ENCODE measurements around the gene BDKRB2.

The BDKRB2 gene

DNA sequence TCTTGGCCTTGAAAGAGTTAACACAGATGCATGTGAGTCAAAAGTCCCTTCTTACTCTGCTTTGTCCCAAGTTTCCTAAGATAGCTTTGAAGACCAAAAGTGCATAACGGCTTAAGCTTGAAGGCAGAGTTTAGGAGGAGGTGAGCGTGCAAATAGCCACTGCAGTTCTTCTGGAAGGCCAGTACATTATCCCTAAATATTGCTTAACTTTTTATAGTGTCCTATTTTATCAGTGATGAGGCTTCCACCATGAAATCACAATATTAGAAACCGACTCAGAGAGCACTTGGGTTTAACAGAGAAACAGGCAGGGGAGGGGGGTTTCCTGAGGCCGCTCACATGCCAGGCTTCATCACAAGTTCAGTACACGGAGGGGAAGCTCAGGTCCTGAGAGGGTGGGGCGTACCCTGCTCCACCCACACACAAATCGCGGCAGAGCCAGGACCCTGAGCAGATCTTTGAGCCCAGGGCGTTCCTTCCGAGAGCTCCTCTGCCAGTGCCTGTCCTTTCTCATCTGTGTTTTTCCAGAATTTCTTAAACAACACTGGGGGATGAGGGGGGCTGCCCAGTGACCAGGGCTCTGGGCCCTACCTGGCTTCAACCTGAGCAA is 26.8 kb upstream of the BDKRB2 start:
- peak; percentile 43 to 66 (median 49) for DNase-seq

DNA sequence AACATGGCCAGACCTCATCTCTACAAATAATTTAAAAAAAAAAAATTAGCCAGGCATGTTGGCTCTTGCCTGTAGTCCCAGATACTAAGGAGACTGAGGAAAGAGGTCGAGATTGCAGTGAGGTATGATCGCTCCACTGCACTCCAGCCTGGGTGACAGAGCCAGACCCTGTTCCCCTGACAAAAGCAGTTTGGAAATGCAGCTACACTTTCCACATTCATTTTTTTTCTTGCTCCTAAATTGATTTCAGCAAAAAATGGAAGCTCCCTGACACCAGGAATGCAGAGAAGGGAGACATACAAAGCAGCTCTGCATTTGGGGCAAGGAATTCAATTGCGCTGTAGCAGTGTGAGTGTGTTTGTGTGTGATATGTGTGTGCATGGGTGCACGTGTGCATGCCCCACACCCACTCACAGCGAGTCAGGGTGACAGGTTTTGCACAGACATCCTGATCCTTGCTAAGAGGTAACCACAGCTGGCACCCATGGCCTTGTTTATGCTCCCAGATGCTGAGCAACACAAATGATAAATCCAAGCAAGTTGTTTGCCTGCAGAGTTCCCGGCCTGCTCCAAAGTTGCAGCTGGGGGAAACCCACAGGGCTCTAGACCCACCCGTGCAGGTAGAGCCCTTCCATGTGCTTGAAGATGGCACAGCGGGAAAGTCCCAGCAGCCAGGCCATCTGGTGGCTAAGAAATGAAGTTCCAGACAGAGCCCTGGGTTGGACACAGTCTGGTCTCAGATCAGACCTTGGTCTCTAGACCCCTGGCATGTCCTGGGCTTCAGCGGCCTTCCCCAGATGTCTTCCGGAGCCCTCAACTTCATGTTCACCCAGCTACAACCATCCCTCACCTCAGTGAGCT is 25.9 kb upstream of the BDKRB2 start:
- no peak for DNase-seq

DNA sequence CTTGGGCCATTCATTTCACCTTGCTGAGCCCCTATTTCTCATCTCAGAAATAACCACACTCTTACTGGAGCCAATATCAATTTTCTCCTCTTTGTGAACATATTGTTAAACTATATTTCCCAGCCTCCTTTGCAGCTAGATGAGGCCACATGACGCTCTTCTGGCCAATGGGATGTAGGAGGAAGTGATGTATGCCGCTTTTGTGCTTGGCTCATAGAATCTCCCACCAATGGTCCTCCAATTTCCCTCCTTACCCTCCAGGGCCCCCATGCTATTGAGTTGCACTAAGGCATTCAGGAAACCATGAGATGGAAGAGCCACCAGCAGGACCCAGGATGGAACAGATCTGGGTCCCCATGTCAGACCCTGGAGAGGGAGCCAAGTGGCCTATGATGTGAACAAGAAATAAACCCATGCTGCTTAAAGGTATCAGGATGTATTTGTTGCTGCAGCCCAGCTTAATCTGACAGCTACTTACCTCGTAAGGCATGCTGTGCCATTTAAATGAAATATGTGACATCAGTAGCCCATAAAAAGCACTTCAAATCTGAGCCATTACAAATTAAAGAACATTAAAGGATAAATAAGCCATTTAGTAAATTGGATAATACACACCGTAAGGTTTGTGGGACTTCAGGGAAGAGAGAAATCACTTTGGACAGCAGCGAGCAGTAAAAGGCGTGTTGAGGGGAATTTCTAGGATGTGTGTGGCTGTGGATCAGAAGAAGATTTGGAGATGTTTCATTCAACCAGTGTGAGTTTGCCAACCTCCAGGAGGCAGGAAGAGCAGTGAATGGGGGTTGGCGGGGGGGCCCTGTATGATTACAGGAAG is 24.4 kb upstream of the BDKRB2 start:
- no peak for DNase-seq

DNA sequence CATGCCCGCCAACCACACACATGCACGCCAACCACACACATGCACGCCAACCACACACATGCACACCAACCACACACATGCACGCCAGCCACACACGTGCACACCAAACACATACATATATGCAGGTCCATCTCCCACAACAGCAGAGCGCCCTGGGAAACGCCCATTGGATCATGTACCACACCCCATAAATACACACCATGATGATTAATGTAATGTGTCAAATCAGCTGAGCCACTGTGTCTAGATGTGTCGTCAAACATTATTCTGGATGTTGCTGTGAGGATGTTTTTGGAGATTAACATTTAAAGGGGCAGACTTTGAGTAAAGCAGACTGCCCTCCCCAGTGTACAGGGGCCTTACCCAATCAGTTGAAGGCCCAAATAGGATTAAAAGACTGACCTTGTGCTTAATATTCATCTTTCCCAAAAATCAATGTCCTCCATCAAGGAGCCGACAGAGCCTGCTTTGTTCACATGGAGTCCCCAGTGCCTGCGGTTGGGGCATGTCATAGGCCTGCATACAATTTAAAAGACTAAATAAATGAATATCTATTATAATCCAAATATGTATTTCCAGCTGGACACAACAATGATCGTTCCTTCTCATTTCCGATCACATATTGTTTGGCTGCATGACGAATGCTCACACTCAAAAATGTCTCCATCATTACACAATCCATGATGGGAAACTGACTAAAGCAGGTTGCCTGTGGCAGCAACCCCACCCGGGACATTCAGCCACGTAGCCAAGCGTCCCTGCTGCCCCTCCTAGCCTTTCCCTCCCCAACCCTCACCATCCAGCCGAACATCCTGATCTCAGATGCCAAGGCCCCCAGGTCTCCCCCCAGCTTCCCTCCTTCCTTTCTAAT is 23.2 kb upstream of the BDKRB2 start:
- no peak for DNase-seq

DNA sequence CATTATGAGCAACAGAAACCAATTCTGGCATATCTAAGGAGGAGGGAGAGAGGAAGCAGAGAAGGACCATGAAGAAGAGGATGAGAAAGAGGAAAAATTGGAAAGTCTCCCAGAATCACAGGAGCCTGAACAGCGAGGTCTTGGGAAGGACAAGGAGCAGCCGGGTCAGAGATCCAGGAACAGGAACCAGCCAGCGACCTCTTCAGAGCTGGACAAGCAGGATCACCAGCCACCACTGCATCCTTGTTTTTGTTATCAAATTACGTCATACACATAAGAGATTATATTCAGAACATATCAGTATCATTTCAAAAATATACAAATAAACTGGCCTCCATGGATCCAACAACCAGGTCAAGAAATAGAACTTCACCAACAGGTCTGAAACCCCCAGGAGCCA is 22.1 kb upstream of the BDKRB2 start:
- DNase-seq, result no peak

DNA sequence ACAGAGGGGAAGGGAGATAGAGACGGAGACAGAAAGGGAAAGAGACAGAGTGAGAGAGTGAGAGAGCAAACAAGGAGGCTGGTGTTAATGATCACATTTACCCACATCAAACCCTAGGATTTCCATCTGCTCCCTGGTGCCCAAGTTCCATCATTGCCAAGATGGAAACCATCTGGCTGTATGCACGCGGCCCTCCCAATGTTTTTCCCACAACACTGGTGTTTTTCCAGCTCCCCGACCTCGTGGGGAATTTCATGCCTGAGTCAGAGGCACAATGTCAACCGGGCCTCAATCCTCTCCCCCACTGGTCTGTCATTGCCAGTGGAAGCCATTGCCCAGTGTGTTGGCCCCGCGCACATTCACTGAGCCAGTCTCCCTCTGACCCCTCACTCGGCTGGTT is 19.9 kb upstream of the BDKRB2 start:
- peak in 1 of 3 donors; percentile 8 for DNase-seq

DNA sequence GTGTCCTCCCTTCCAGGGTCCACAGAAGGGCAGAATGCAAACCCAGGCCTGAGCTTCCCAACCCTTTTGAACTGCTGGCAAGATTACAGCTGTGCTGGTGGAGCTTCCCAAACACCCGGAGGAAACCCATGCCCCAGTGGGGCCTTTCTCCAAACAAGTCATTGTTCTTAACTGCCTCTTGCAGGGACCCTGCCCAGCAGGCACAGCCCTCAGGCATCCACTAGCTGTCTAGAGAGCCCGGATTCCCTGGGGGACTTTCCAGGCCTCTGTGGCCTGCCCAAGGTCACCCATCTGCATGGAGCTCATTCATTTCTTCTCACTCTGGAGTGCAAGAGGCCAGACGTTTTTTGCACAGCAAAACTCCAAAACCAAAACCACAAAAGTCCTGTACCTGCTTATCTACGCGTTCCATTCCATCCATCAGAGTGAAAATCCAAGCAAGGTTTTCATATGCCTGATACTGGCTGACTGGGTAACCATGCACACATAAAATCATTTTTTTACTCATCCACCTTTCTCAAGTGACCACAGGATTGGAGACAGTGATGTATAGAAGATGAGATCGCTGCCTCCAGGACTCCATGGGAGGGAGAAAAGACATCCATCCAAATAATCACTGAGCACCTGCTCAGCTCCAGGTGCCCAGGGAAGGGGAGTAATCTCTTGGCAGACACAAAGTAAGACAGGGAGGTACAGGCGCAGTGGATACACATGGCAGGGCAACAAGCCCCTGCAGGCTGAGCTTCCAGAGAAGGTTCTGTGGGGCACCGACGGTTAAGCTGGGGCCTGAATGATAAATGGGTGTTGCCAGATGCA is 17.2 kb upstream of the BDKRB2 start:
- DNase-seq, result no peak

DNA sequence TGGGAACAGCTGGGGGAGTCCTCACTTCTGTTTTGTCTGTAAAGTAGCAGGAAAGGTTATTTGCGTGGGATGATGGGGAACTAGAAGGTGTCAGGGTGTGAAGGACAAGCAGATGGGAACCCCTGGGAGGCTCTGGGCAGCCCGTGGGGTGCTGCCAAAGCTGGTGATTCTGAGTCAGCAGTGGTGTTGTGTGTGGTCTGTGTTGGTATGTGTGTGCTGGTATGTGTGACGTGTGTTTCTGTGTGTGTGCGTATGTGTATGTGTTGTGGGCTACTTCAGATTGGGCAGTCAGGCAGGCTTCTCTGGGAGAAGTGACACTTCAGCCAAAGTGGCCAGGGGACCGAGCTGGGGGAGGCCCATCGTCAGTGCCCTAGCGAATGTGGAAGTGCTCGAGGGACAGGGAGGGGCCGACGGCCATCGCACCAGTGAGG is 15.3 kb upstream of the BDKRB2 start:
- DNase-seq, result peak; percentile 60 to 77 (median 68)

DNA sequence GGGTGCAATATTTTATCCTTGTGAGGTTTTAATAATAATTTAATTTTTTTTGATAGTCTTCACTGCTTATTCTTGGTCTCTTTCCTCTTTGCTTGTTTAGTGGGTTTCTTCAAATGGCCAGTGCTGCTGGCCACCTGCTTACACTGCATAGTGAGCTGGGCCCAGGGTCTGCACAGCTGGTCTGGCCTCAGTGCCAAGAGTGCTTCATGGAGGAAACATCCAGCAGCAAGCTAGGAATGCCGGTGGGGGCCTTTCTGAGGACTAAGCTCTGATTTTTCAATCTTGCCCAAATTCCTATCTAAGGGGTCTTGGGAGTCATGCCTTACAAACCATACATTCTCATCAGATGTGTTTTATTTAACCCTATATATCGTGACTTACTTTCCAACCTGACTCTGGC is 13.3 kb upstream of the BDKRB2 start:
- DNase-seq, result no peak

DNA sequence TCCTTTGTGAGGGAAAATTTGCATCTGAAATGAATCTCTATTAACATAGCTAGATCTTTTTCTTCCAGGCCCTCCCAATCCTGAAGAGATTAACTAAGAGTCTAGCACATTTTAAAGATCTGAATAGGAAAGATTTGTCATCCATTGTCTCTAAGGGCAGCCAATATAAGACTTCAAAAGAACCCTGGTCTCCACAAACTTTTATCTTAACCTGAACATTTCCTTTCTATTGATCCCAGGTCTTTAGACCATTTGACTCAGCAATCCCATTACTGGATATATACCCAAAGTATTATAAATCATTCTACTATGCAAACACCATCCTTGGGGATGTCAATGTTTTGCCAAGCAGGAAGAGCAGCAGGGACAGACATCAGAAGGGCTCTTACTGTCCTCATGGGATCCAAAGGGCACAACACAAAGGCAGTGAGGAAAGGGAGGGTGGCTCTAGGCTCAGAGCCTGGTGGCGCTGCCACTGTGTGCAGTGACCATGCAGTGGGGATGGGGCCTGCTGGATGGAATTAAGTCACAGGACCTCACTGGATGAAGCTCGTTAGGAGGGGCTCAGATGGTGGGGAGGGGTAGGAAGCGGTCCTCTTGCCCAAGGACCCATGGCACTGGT is 12.7 kb upstream of the BDKRB2 start:
- DNase-seq, result no peak

DNA sequence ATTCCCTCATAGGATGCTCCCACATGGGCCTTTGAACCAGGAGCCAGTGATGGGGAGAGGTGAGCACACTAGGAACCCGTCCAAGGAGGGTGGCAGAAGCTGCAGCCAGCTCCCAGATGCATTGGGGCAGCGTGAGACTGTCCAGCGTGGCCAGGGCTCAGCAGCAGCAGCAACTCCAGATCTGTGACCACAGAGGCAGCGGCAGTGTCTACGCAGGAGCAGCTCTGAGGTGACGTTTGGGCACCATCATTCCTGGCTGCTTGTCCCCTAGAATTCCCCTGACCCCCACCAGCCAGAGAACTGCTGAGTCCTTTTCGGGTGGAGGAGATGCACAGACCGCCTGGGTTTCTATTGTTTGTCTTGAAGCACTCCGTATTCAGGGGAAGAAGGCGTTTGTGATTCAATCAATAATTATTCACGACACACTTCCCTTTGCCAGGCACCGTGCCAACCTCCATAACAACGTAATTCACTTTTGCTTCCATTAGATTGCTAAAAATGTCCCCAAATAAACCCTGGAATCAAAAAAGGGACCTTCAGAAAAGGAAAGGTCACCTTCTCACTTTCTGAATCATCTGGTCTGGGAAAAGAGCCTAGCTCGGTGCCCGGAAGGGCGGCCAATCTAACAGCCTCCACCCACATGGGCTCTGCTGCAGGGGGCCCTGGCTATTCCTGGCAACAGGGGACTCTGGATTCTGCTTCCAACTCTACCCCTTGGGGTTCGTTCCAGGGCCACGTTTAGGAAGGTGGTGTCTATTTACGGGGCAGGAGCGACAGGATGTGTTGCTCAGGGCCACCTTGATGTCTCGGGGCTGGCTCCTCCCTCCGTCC is 11.4 kb upstream of the BDKRB2 start:
- DNase-seq, result no peak

DNA sequence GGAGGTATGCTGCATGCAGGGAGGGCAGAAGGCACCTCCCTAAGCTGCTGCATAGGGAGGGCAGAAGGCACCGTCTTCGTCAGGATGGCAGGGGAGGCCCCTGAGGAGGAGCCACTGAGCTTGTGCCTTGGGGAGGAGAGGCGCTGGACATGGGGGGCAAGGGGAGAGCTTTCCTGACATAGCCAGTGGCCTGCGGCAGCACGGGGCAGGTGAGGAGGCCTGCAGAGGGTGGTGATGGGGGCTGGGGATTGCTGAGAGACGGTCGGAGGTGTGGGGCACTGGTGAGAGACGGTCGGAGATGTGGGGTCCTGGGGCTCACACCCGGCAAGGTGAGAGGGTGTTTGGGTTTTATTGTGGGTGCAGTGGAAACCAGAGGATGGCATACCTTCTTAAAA is 10.4 kb upstream of the BDKRB2 start:
- no peak for DNase-seq

DNA sequence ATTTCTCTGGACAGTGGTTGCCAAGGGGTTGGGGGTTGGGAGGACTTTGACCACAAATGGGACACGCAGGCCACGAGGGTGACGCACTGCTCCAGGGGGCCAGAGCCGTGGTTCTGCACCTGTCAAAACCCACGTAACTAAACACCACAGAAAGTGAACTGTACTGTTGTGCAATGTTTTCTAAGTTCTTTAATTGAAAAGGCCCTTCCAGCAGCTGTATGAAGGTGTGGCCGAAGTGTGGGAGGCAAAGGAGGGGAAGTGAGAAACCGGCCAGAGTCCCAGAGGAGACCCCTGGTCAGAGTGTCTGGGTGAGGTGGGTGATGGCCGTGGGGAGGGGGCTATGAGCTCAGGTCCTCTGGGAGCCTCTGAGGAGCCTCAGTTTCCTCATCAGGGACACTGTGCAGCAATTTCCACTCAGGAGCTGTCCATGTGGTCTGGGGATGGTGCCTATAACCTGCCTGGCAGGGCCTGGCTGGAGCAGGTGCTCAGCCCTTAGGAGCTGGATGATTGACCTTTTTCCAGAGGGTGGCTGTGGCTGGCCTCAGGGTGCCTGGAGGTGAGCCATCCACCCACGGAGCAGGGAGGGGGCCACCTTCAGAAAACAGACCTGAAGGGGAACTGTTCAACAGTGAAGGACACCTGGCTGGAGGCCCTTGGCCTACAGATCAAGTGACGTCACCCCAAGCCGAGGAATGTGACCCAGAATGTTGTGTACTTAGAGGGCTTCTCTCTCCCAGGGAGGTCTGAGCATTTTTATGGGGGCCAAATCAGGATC is 9.8 kb upstream of the BDKRB2 start:
- no peak for DNase-seq

DNA sequence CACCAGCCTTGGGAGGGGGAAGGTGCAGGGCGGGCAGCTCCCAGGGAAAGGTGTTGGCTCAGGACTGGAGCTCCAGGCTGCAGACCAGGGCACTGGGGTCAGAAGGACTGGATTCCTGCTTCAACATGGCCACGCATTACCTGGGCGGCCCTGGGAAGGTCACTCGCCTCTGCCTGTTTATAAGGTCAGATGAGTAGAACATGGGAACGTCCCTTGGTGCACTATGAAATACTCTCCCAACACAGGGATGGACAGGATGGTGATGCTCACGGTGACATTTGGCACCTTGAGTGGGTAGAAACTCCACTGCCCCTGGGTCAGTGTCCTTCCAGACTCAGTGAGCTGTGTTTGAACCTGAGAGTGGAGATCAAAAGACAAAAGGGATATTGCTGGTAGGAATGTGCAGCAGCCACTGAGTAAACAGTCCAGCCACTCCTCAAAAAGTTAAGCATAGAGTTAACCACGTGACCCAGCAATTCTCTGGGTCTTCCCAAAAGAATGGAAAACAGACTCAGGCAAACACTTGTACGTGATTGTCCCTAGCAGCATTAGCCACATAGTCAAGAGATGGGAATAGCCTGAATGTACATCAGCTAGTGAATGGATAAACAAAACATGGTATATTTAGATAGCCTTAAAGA is 9.1 kb upstream of the BDKRB2 start:
- DNase-seq, result no peak

DNA sequence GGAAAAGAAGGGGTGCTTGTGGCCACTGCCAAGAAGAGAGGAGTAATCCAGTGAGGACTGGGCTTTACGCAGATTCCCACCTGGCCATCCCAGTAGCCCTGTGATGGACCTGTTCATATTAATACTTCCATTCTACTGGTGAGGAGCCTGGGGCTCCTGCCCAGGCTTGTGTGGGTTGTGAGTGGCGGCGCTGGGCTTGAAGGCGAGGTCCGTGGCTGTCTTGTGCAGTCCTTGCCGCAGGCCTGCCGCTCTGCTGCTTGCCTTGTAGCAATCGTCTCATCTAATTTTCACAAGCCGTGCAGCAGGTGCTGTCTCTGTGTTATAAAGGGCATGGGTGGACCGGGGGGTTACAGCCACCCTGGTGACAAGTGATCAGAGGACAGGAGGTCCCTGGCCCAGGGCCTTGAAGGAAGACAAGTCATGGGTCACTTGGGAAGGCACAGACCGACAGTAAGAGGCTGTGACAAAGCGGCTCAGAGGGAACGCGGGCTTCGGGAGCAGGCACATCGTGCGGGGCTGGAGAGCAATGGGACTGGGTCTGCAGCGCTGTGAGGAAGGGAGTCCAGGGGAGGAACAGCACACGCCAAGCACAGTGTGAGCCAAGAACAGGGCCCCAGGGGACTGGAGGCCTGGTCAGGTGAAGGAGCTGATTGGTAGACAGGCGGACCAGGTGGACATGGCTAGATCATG is 7.3 kb upstream of the BDKRB2 start:
- no peak for DNase-seq

DNA sequence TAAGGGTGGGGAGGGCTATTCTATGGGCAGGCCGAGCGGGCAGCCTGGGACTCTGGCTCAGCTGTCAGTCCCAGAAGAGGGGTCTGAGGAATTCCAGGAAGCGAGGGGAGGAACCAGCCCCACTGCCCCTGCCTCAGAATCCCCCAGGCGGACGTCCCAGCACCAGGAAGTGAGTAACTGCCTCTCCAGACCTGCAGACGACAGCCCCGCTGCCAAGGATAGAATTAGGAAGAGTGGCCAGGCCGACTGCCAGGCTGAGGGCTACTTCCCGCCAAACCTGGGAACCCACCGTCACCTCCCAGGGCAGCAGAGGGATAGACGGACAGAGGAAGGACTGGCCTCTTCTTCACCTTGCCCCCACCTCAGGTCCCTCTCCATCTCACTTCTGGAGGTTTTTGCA is 6.7 kb upstream of the BDKRB2 start:
- no peak for DNase-seq

DNA sequence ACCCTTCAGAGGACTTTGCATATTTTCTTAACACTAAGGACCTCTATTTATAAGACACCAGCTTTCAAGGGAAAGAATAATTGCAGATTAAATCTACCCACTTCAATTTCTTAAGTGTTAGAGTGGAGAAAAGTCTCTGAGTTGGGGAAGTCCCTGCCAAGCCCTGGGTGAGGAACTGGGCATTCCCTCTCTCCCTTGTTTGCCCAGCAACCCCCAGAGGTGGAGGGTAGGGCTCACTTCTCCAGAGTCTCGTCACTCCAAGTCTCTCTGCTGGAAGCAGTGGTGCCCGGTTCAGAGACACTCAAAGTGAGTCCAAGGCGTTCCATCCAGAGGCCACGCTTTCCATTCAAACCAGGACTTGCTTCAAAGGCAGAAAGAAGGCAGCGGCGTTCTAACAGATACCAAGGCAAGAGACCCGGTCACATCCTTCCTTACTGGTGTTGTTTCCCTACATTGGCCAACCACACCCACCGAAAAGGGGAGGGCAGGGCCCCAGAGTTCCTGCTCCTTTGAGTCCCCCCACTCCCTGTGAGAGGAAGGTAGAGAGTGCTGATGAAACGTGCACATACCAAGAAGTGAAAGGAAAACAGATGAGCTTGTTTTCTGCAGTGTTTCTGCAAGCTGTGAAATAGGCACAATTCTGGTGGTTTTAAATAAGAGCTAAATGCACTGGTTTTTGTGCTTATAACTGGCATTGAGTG is 6.1 kb upstream of the BDKRB2 start:
- DNase-seq, result peak; percentile 41 to 61 (median 47)

DNA sequence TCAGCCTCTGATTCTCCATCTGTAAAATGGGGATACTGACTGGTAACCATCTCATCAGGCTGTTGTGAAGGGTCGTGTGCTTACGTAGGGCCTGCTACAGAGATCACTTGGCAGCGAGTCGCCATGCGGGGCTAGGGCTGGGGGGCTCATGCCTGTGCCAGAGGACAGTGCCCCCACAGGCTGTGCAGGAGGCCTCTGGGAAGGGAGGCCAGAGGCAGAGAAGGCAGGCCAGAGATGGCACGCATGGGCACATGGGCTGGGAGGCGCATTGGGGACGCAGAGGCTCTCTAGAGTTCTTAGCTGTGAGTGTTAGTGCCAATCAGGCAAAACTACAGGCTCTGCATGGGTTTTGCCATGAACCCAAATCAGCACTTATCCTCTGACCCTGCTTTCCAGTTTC is 3.5 kb upstream of the BDKRB2 start:
- no peak for DNase-seq
